Testis (tissue), 2 donors: Measurements from ENCODE around the gene MIX23.

Source experiments
- POLR2A ChIP-seq: fragments of 450-650 bp; IDR thresholded peaks from one replicate; pipeline ENCODE4 v1.6.1; 2017; ENCODE audit warnings: antibody characterized with exemption, mild to moderate bottlenecking, moderate library complexity
- TF ChIP-seq, protein P1 (sequence below), 3 experiments: fragments of 450-650 bp in 2 of 3; fragments of 200-600 bp in 1 of 3; sonication (generic) in 1 of 3; IDR thresholded peaks; one replicate each; pipeline ENCODE4 v1.5.1; 2016 to 2019; ENCODE audit warnings: antibody characterized with exemption in 3 of 3, mild to moderate bottlenecking in 2 of 3, moderate library complexity in 1 of 3

DNA sequence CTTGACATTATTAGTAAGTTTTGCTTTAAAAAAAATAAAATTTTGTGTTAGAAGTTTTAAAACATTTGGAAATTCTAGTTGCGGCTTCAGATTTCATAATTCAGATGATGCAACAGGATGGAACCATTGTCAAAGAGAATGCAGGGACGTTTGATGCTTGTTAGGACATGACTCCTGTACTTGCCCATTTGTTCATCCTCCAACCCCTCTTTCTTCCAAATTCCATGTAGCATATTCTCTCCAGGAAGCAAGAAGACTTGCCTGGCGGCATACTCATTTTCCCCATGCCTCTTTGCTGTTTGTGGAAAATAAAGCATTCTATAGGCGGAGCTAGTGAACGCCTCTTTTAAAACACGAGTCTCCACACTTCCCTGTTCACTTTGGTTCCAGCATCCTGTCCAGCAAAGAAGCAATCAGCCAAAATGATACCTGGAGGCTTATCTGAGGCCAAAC, 58.1 kb downstream of the MIX23 start, which contains the start of gene CSTA:
- TF ChIP-seq, protein P1, sequence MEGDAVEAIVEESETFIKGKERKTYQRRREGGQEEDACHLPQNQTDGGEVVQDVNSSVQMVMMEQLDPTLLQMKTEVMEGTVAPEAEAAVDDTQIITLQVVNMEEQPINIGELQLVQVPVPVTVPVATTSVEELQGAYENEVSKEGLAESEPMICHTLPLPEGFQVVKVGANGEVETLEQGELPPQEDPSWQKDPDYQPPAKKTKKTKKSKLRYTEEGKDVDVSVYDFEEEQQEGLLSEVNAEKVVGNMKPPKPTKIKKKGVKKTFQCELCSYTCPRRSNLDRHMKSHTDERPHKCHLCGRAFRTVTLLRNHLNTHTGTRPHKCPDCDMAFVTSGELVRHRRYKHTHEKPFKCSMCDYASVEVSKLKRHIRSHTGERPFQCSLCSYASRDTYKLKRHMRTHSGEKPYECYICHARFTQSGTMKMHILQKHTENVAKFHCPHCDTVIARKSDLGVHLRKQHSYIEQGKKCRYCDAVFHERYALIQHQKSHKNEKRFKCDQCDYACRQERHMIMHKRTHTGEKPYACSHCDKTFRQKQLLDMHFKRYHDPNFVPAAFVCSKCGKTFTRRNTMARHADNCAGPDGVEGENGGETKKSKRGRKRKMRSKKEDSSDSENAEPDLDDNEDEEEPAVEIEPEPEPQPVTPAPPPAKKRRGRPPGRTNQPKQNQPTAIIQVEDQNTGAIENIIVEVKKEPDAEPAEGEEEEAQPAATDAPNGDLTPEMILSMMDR (IDR thresholded peaks at IDR 0.05): no peak
- no peak for TF ChIP-seq POLR2A
